Gastroesophageal sphincter (tissue), 4 donors: ENCODE measurements around the gene SLC25A45. TPM values are rescaled to one million over a fixed set of nuclear protein-coding genes. Genes with fewer than 3 reads are reported as not detected.

Experiments
- ATAC-seq: fragments of 150-250 bp; one replicate; pipeline ENCODE4 v1.9.1; 2016; ENCODE audit warnings: mild to moderate bottlenecking, moderate library complexity
- H3K27ac ChIP-seq, 4 donors: fragments of 200-600 bp; sonication (generic) in 3 of 4; 1 replicate in 3 of 4; 2 replicates in 1 of 4; pipeline ENCODE4 v1.5.1; 2016 to 2019
- H3K27me3 ChIP-seq: fragments of 200-600 bp; sonication (generic); one replicate; pipeline ENCODE4 v1.5.1; 2019
- H3K36me3 ChIP-seq, 2 donors: fragments of 200-600 bp; sonication (generic); one replicate each; pipeline ENCODE4 v1.5.1; 2019; ENCODE audit warnings: control low read depth in 1 of 2
- H3K4me1 ChIP-seq, 3 donors: fragments of 200-600 bp; sonication (generic); 1 replicate in 2 of 3; 2 replicates in 1 of 3; pipeline ENCODE4 v1.5.1; 2016 to 2019; ENCODE audit warnings: control low read depth in 2 of 3
- H3K4me3 ChIP-seq, 2 donors: fragments of 200-600 bp; sonication (generic); one replicate each; pipeline ENCODE4 v1.5.1; 2019; ENCODE audit warnings: mild to moderate bottlenecking in 1 of 2, moderate library complexity in 1 of 2
- H3K9me3 ChIP-seq, 3 donors: fragments of 200-600 bp; sonication (generic); one replicate each; pipeline ENCODE4 v1.5.1; 2017 to 2019; ENCODE audit warnings: control low read depth in 2 of 3
- CTCF ChIP-seq, 4 experiments: fragments of 200-600 bp in 2 of 4; fragments of 450-650 bp in 2 of 4; sonication (generic) in 1 of 4; IDR thresholded peaks; one replicate each; pipeline ENCODE4 v1.5.1; 2017 to 2019; ENCODE audit warnings: antibody characterized with exemption in 4 of 4, mild to moderate bottlenecking in 2 of 4, moderate library complexity in 2 of 4
- EP300 ChIP-seq: sonication (generic); formaldehyde crosslinking; IDR thresholded peaks from one replicate; pipeline ENCODE4 v1.6.1; 2017; ENCODE audit warnings: antibody characterized with exemption, mild to moderate bottlenecking
- POLR2A ChIP-seq, 2 donors: fragments of 450-650 bp; IDR thresholded peaks; one replicate each; pipeline ENCODE4 v1.6.1; 2017; ENCODE audit warnings: antibody characterized with exemption in 2 of 2, mild to moderate bottlenecking in 2 of 2, moderate library complexity in 1 of 2
- POLR2AphosphoS5 ChIP-seq: sonication (generic); formaldehyde crosslinking; IDR thresholded peaks from one replicate; pipeline ENCODE4 v1.6.1; 2017; ENCODE audit warnings: antibody characterized with exemption
- WGBS, 2 donors: methylation state at CpG; one replicate each; pipeline ENCODE4 v1.1.5; 2018; ENCODE audit warnings: low coverage in 1 of 2; 5-methylcytosine and 5-hydroxymethylcytosine counted together
- total RNA-seq, 4 donors: library from RNA; depleted of rRNA; stranded (reverse); fragments of >200 nt; gene quantifications; one replicate each; pipeline ENCODE4 v1.1.0, GENCODE V29; 2016

The SLC25A45 gene
- total RNA-seq, 4 donors from 2014 or later: 3.7 to 11.5 (median 7.5) TPM

- H3K27ac ChIP-seq: no peak overlapping the region
- no peak for ATAC-seq
- H3K4me1 ChIP-seq: peaks cover 0 to 2% (median 0%) of the 10 kb centered on the region in 3 donors
- 69 to 100% methylated on average over 1 to 4 of the region's 16 CpGs for WGBS, 2 donors
- H3K9me3 ChIP-seq: no peaks in the 10 kb centered on the region
- H3K4me3 ChIP-seq: no peak overlapping the region
- no peak for TF ChIP-seq CTCF (IDR thresholded peaks at IDR 0.05)
- TF ChIP-seq POLR2A (IDR thresholded peaks at IDR 0.05): no peak
- TF ChIP-seq EP300: no peak
- no peak for TF ChIP-seq POLR2AphosphoS5
- no peaks in the 10 kb centered on the region for H3K27me3 ChIP-seq
- peaks cover 0 to 94% of the 10 kb centered on the region in 2 donors for H3K36me3 ChIP-seq
Measured at GRCh38 chr11:65398362-65398910, 16.0 kb upstream of the SLC25A45 start.

- H3K4me1 ChIP-seq: peaks cover 0 to 10% (median 0%) of the 10 kb centered on the region in 3 donors
- no peaks in the 10 kb centered on the region for H3K9me3 ChIP-seq
- peaks cover 0 to 99% of the 10 kb centered on the region in 2 donors for H3K36me3 ChIP-seq
- no peak for ATAC-seq
- H3K27ac ChIP-seq: no peak overlapping the region
- no peak overlapping the region for H3K4me3 ChIP-seq
- 80% methylated on average over 6 of the region's 38 CpGs; no CpG with 5 or more reads in 1 of the 2 donors for WGBS, 2 donors
- H3K27me3 ChIP-seq: no peaks in the 10 kb centered on the region
- TF ChIP-seq POLR2A (IDR thresholded peaks at IDR 0.05): no peak
- TF ChIP-seq EP300: no peak
- no peak for TF ChIP-seq POLR2AphosphoS5
- TF ChIP-seq CTCF (IDR thresholded peaks at IDR 0.05): no peak
Measured at GRCh38 chr11:65396769-65397745, 14.6 kb upstream of the SLC25A45 start.

- Histone ChIP-seq H3K36me3 (peaks cover 0 to 94% of the 10 kb centered on the region in 2 donors), H3K27me3 (no peaks in the 10 kb centered on the region), H3K4me1 (peaks cover 0 to 20% (median 0%) of the 10 kb centered on the region in 3 donors), H3K9me3 (no peaks in the 10 kb centered on the region), H3K4me3 (no peak overlapping the region), H3K27ac (no peak overlapping the region)
- WGBS, 2 donors: 92% methylated on average over 2 of the region's 15 CpGs; no CpG with 5 or more reads in 1 of the 2 donors
- TF ChIP-seq POLR2A (IDR thresholded peaks at IDR 0.05) (no peak), CTCF (IDR thresholded peaks at IDR 0.05) (no peak), EP300 (no peak), POLR2AphosphoS5 (no peak)
- no peak for ATAC-seq
Measured at GRCh38 chr11:65395961-65396530, 13.6 kb upstream of the SLC25A45 start.

GRCh38 chr11:65394125-65394536 is 11.7 kb upstream of the SLC25A45 start:
- peaks cover 0 to 84% of the 10 kb centered on the region in 2 donors for H3K36me3 ChIP-seq
- H3K27me3 ChIP-seq: no peaks in the 10 kb centered on the region
- no peaks in the 10 kb centered on the region for H3K9me3 ChIP-seq
- peaks cover 0 to 39% (median 12%) of the 10 kb centered on the region in 3 donors for H3K4me1 ChIP-seq
- WGBS, 2 donors: 86% methylated on average over 6 of the region's 20 CpGs; no CpG with 5 or more reads in 1 of the 2 donors
- ATAC-seq: no peak
- no peak overlapping the region for H3K4me3 ChIP-seq
- no peak overlapping the region for H3K27ac ChIP-seq
- TF ChIP-seq POLR2A (IDR thresholded peaks at IDR 0.05) (no peak), EP300 (no peak), CTCF (IDR thresholded peaks at IDR 0.05) (no peak), POLR2AphosphoS5 (no peak)
